H4 (cell line): Measurements from ENCODE around the gene NTNG2. TPM values are rescaled to one million over a fixed set of nuclear protein-coding genes. Genes with fewer than 3 reads are reported as not detected.

ENCODE experiments used
- DNase-seq: peaks from one replicate; pipeline ENCODE4 v3.0.0-alpha.2; 2015; ENCODE audit warnings: low spot score
- total RNA-seq: library from RNA; depleted of rRNA; stranded (reverse); fragments of >200 nt; shearing (Covaris generic); gene quantifications from 2 replicates; pipeline ENCODE4 v1.2.3, GENCODE V29; 2014

NTNG2 gene
- total RNA-seq, 1 experiment from 2014 or later, result 0.95 TPM

- no peak for DNase-seq
These were observed 74.9 kb downstream of the NTNG2 start for GRCh38 chr9:132236662-132237311.

- no peak for DNase-seq
These were observed 75.6 kb downstream of the NTNG2 start for GRCh38 chr9:132237481-132237880.

GRCh38 chr9:132238026-132238972, 76.4 kb downstream of the NTNG2 start:
- no peak for DNase-seq

- no peak for DNase-seq
These were observed 77.1 kb downstream of the NTNG2 start for GRCh38 chr9:132238992-132239391.

- no peak for DNase-seq
These were observed 77.7 kb downstream of the NTNG2 start for GRCh38 chr9:132239518-132239917.

- DNase-seq, result no peak
These were observed 78.4 kb downstream of the NTNG2 start for GRCh38 chr9:132239999-132240840.

- DNase-seq, result peak; percentile 72
These were observed 79.1 kb downstream of the NTNG2 start for GRCh38 chr9:132240841-132241482.

- DNase-seq, result no peak
These were observed 79.6 kb downstream of the NTNG2 start for GRCh38 chr9:132241483-132241839.

GRCh38 chr9:132241840-132242620, 80.2 kb downstream of the NTNG2 start:
- no peak for DNase-seq

- no peak for DNase-seq
These were observed 80.8 kb downstream of the NTNG2 start for GRCh38 chr9:132242621-132243155.

- no peak for DNase-seq
These were observed 81.6 kb downstream of the NTNG2 start for GRCh38 chr9:132243156-132244074.

- no peak for DNase-seq
These were observed 83.0 kb downstream of the NTNG2 start for GRCh38 chr9:132244582-132245455.

- DNase-seq, result no peak
These were observed 83.6 kb downstream of the NTNG2 start for GRCh38 chr9:132245465-132245864.

- DNase-seq, result no peak
These were observed 86.1 kb downstream of the NTNG2 start for GRCh38 chr9:132247942-132248341.

- DNase-seq, result no peak
These were observed 87.3 kb downstream of the NTNG2 start for GRCh38 chr9:132249123-132249522.

GRCh38 chr9:132249690-132250089, 87.8 kb downstream of the NTNG2 start:
- DNase-seq, result no peak

- no peak for DNase-seq
These were observed 88.7 kb downstream of the NTNG2 start for GRCh38 chr9:132250324-132251262.
